Activated T-cell treated with anti-CD3 and anti-CD28 coated beads for 48 hours (primary cell): ENCODE measurements around the gene COX15.
"Not testable (repeated sequence)": the region's sequence is repeated elsewhere in the genome, so short reads cannot be mapped to it uniquely, and the experiment has no call there.

Experiments
- DNase-seq: peaks from one replicate; pipeline ENCODE4 v3.0.0-alpha.2; 2020; ENCODE audit warnings: low read depth

COX15 gene

GRCh38 chr10:99740933-99741559, 9.1 kb upstream of the COX15 start:
- no peak for DNase-seq

GRCh38 chr10:99740260-99740659, 8.3 kb upstream of the COX15 start:
- DNase-seq = no peak

- not testable (repeated sequence) for DNase-seq
These were observed 2.2 kb upstream of the COX15 start for GRCh38 chr10:99734111-99734510.

GRCh38 chr10:99733366-99733765, 1.4 kb upstream of the COX15 start:
- DNase-seq = no peak

GRCh38 chr10:99731306-99732032, 458 bp downstream of the COX15 start:
- no peak for DNase-seq

- DNase-seq = no peak
These were observed 1.9 kb downstream of the COX15 start for GRCh38 chr10:99730026-99730425.

GRCh38 chr10:99720387-99720786, 11.5 kb downstream of the COX15 start:
- DNase-seq = no peak

GRCh38 chr10:99714446-99714845, 17.5 kb downstream of the COX15 start:
- no peak for DNase-seq

- no peak for DNase-seq
These were observed 20.7 kb downstream of the COX15 start for GRCh38 chr10:99711129-99711719.

GRCh38 chr10:99709480-99710229, 22.3 kb downstream of the COX15 start:
- DNase-seq = no peak

- DNase-seq = no peak
These were observed 23.4 kb downstream of the COX15 start for GRCh38 chr10:99708428-99709012.

- DNase-seq = no peak
These were observed 31.3 kb downstream of the COX15 start for GRCh38 chr10:99700649-99701048.

- DNase-seq = no peak
These were observed 33.3 kb downstream of the COX15 start for GRCh38 chr10:99698504-99699080.

- no peak for DNase-seq
These were observed 36.2 kb downstream of the COX15 start for GRCh38 chr10:99695761-99696160.

GRCh38 chr10:99693933-99694583, 37.9 kb downstream of the COX15 start:
- DNase-seq = no peak

GRCh38 chr10:99689461-99689860, 42.5 kb downstream of the COX15 start:
- no peak for DNase-seq

GRCh38 chr10:99685597-99685967, 46.3 kb downstream of the COX15 start:
- DNase-seq = no peak

- no peak for DNase-seq
These were observed 49.2 kb downstream of the COX15 start for GRCh38 chr10:99682752-99683151.
